Measurements from ENCODE around the gene KCNAB1.

KCNAB1 gene

DNA sequence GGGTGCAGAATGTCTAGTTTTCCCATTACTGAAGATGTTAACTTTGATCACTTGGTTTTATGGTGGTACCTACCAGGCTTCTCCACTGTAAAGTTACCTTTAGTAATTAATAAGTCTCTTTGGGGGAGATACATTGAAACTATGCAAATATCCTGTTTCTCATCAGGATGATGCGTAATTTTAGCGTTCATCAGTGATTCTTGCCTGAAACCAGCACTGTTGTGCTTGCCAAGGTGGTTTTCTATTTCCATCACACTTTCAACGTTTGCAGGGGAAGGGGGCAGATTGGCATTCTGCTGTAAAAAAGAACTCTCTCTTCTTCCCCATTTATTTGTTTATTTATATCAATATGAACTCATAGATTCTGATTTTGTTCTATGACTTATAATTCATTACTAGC, 373.5 kb downstream of the KCNAB1 start:
- peaks cover 2% of the 10 kb centered on the region for H3K27me3 Mint-ChIP-seq
- no peak overlapping the region for H3K4me3 Mint-ChIP-seq
- H3K27ac Mint-ChIP-seq, result no peak overlapping the region
- H3K4me1 Mint-ChIP-seq (ENCODE audit: low read depth), result no peaks in the 10 kb centered on the region
- peaks cover 3% of the 10 kb centered on the region for H3K9me3 Mint-ChIP-seq (ENCODE audit: low read depth)
- peaks cover 6% of the 10 kb centered on the region for H3K36me3 Mint-ChIP-seq

GRCh38 chr3:156495816-156496215, 375.4 kb downstream of the KCNAB1 start:
- Mint-ChIP-seq H3K4me1 (ENCODE audit: low read depth) (no peaks in the 10 kb centered on the region), H3K27me3 (peaks cover 2% of the 10 kb centered on the region), H3K36me3 (peaks cover 6% of the 10 kb centered on the region), H3K4me3 (no peak overlapping the region), H3K27ac (no peak overlapping the region), H3K9me3 (ENCODE audit: low read depth) (peaks cover 3% of the 10 kb centered on the region)

GRCh38 chr3:156497326-156497725, 376.9 kb downstream of the KCNAB1 start:
- Mint-ChIP-seq H3K27ac (no peak overlapping the region), H3K4me1 (ENCODE audit: low read depth) (no peaks in the 10 kb centered on the region), H3K27me3 (peaks cover 2% of the 10 kb centered on the region), H3K9me3 (ENCODE audit: low read depth) (peaks cover 3% of the 10 kb centered on the region), H3K4me3 (no peak overlapping the region), H3K36me3 (peaks cover 6% of the 10 kb centered on the region)

DNA sequence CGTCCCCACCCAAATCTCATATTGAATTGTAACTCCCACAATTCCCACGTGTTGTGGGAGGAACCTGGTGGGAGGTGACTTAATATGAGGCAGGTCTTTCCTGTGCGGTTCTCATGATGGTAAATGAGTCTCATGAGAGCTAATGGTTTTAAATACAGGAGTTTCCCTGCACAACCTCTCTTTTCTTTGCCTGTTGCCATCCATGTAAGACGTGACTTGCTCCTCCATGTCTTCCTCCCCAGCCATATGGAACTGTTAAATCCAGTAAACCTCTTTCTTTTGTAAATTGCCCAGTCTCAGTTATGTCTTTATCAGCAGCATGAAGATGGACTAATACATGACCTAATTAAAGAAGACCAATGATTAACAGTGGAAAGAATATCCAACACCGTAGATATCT, 377.9 kb downstream of the KCNAB1 start:
- H3K27ac Mint-ChIP-seq, result no peak overlapping the region
- peaks cover 3% of the 10 kb centered on the region for H3K9me3 Mint-ChIP-seq (ENCODE audit: low read depth)
- H3K27me3 Mint-ChIP-seq, result peaks cover 2% of the 10 kb centered on the region
- H3K36me3 Mint-ChIP-seq, result peaks cover 6% of the 10 kb centered on the region
- no peaks in the 10 kb centered on the region for H3K4me1 Mint-ChIP-seq (ENCODE audit: low read depth)
- H3K4me3 Mint-ChIP-seq, result no peak overlapping the region

DNA sequence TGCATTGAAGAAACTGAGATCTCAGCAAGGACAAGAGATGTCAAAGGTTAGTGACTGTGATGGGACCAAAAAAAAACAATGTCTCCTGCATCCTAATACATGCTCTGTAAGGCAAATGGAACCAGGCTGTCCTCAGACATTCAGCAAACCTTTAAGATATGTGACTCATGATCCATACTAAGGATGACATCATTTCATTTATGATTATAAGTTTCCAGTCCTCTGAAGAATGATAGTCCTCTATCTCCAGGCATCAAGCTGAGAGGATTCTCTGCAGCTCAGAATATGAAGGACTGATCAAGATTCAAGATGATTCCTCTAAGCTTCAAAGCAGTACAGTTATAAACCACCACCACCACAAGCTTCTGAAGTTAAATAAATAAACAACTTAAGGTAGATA, 386.9 kb downstream of the KCNAB1 start:
- Mint-ChIP-seq H3K4me3 (no peak overlapping the region), H3K27ac (no peak overlapping the region), H3K9me3 (ENCODE audit: low read depth) (peaks cover 5% of the 10 kb centered on the region), H3K4me1 (ENCODE audit: low read depth) (peaks cover 7% of the 10 kb centered on the region), H3K36me3 (peaks cover 2% of the 10 kb centered on the region), H3K27me3 (peaks cover 4% of the 10 kb centered on the region)

DNA sequence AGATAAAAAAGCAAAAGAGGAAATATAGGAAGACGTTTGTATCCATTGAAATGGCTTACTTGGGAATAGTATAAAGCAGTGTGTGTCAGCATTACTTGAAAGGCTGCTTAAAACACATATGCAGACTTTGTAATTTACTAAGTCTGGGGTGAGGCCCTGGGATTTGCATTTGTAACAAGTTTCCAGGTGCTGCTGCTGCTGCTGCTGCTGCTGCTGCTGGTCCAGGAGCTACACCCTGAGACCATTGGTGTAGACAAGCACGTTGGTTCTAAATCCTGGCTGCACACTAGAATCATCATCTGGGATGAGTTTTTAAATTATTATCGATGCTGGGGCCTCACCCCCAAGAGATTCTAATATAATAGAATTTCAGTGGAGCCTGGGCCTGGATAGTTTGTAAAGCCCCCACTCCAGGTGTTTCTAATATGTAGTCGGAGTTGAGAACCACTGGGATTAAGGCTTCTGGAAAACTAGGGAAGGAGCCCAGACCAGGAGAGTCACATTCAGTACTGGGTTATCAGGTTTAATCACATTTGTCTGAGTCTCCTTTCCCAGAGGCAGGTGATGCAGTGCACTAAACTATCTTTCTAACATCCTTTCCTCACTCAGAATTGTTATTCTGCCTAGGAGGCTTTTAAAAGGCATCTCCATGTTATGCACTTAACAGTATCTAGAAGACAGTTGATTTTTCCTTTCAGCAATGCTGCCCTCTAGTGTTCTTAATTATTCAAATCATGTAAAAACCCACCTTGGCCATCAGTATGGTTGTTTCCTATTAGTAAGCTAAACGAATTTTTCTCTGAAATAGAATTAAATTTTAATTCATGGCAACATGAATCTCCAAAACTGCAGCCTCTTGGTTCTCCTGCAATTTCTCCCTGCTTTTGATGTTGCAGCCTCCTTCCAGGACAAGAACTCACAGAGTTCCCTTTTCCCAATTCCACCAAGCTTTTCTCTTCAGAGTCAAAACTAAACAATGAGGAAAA, 389.1 kb downstream of the KCNAB1 start:
- no peaks in the 10 kb centered on the region for H3K9me3 Mint-ChIP-seq (ENCODE audit: low read depth)
- peaks cover 2% of the 10 kb centered on the region for H3K36me3 Mint-ChIP-seq
- H3K27me3 Mint-ChIP-seq, result peaks cover 4% of the 10 kb centered on the region
- H3K27ac Mint-ChIP-seq, result no peak overlapping the region
- peaks cover 7% of the 10 kb centered on the region for H3K4me1 Mint-ChIP-seq (ENCODE audit: low read depth)
- H3K4me3 Mint-ChIP-seq, result no peak overlapping the region

DNA sequence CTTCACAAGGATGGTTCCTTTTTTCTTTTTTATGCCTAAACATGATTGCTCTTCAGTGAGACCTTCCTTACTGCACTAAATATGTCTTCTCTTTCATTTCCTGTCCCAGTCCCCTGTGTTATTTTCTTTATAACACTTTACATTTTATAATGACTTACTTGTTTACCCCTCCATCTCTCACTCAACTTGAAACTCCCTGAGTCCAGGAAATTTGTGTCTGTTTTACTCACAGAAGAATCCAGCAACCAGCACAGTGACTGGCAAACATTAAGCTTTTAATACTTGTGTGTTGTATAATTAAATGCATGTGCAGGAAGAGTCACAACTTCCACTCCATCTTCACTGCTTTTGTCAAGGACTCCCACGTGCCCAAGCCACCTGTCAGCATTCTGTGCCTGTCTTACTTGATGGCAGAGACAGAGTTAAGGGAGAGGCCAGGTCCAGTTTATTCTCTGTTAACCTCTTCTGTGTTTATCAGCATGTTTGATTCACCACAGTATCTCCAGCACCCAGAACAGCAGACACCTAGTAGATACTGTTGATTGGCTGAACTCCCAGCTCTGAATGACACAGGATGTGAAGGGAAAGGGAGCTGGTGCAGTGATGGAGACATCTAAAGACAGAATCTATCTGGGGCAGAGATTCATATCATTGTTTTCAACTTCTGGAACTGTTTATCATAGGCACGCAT, 391.8 kb downstream of the KCNAB1 start:
- Mint-ChIP-seq H3K27me3 (peaks cover 4% of the 10 kb centered on the region), H3K4me3 (no peak overlapping the region), H3K9me3 (ENCODE audit: low read depth) (no peaks in the 10 kb centered on the region), H3K4me1 (ENCODE audit: low read depth) (peaks cover 4% of the 10 kb centered on the region), H3K27ac (peak overlapping the region; percentile 2), H3K36me3 (no peaks in the 10 kb centered on the region)

DNA sequence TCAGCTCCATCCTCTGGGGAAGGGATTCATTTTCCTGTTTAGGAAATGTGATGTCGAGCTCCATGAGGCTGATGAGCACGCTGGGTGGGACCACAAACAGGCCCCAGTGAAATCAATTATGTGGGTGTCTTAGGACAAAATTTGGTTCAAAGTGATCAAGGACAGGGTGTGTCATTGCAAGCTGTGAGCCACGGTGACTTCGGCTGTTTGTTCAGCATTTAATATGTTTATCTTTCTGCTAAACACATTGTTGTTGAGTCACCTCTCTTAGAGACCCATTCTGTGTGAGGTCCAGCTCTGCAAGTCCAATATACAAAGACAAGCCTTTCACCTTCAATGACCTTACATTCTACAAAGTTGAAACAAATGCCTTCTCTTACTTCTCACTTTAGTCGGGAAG, 393.2 kb downstream of the KCNAB1 start:
- peaks cover 4% of the 10 kb centered on the region for H3K27me3 Mint-ChIP-seq
- no peak overlapping the region for H3K27ac Mint-ChIP-seq
- no peak overlapping the region for H3K4me3 Mint-ChIP-seq
- H3K9me3 Mint-ChIP-seq (ENCODE audit: low read depth), result no peaks in the 10 kb centered on the region
- no peaks in the 10 kb centered on the region for H3K36me3 Mint-ChIP-seq
- no peaks in the 10 kb centered on the region for H3K4me1 Mint-ChIP-seq (ENCODE audit: low read depth)

DNA sequence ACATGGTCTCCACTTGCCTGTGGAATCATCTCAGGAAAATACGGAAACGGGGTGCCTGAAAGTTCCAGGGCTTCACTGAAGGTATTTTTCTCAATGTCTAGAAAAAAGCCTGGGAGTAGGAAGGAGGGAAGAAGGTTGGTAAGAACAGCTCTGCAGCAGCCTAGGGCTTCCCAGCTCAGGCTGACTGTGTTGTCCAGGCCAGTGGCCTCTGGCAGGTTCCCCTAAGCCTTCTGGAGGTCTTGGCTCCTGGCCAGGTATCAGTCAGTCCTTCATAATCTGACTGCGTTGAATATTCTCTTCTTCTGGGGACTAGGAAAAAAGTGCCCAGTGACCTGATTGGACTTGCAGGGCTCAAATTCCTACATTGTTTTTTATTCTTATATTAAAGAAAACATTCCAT, 395.9 kb downstream of the KCNAB1 start:
- Mint-ChIP-seq H3K36me3 (no peaks in the 10 kb centered on the region), H3K27ac (no peak overlapping the region), H3K4me3 (no peak overlapping the region), H3K27me3 (no peaks in the 10 kb centered on the region), H3K4me1 (ENCODE audit: low read depth) (no peaks in the 10 kb centered on the region), H3K9me3 (ENCODE audit: low read depth) (no peaks in the 10 kb centered on the region)

DNA sequence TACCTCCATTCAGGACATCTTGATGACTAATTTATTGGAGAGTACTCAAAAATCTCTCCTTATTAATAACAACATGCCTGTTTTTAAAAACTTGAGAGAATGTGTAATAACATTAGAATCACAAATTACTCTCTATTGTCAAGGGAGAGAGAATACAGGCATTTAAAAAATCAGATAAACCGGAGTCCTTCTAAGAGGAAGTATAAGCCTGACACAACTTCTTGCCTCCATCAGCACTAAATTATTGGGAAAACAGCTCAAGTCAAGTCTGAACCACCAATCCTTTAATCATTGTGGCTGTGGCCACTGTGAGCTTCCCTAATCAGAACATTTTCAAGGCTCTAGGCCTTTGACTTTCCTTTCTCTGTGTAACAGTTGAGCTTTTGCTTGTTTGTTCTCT, 396.6 kb downstream of the KCNAB1 start:
- Mint-ChIP-seq H3K4me1 (ENCODE audit: low read depth) (no peaks in the 10 kb centered on the region), H3K4me3 (no peak overlapping the region), H3K9me3 (ENCODE audit: low read depth) (no peaks in the 10 kb centered on the region), H3K27ac (no peak overlapping the region), H3K27me3 (no peaks in the 10 kb centered on the region), H3K36me3 (no peaks in the 10 kb centered on the region)

DNA sequence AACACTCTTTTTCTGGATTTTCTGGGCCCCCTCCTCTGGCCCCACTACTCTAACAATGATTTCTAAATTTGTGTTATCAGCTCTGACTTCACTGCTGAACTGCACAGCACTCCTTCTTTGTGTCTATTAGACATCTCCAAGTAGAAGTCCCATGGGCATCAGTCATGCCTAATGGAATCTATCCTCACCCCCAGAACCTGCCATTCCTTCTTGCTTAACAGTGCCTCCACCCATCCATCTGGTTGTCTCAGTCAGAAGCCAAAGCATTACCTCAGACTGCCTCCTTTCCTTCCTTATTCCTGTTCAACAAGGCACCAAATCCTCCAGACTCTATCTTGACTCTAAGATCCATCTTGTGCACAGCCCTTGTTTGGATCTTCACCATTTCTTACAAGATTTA, 398.3 kb downstream of the KCNAB1 start:
- no peaks in the 10 kb centered on the region for H3K9me3 Mint-ChIP-seq (ENCODE audit: low read depth)
- H3K4me1 Mint-ChIP-seq (ENCODE audit: low read depth), result no peaks in the 10 kb centered on the region
- no peak overlapping the region for H3K27ac Mint-ChIP-seq
- no peaks in the 10 kb centered on the region for H3K36me3 Mint-ChIP-seq
- H3K27me3 Mint-ChIP-seq, result peaks cover 2% of the 10 kb centered on the region
- H3K4me3 Mint-ChIP-seq, result no peak overlapping the region

GRCh38 chr3:156519758-156520162, 399.4 kb downstream of the KCNAB1 start:
- no peaks in the 10 kb centered on the region for H3K9me3 Mint-ChIP-seq (ENCODE audit: low read depth)
- peaks cover 9% of the 10 kb centered on the region for H3K4me1 Mint-ChIP-seq (ENCODE audit: low read depth)
- H3K4me3 Mint-ChIP-seq, result no peak overlapping the region
- no peaks in the 10 kb centered on the region for H3K36me3 Mint-ChIP-seq
- H3K27me3 Mint-ChIP-seq, result peaks cover 2% of the 10 kb centered on the region
- H3K27ac Mint-ChIP-seq, result no peak overlapping the region

DNA sequence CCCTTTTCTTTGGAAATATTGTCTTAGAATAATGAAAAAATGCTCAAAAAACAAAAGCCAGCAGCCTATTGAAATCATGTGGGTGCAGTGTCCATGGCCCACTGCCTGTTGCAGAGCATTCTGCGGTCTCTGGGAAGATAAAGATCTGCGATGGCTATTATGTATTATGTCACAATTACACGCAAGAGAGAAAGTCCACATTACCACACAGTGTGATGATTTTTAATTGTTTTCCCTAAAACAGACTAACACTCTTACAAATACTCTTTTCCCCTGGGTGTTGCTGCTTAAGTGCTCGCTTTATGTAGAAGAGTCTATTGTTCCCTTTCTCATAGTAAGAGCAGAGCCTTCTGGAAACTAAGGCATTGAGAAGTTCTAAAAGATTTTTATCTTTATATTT, 402.3 kb downstream of the KCNAB1 start:
- H3K4me1 Mint-ChIP-seq (ENCODE audit: low read depth), result peaks cover 15% of the 10 kb centered on the region
- no peaks in the 10 kb centered on the region for H3K9me3 Mint-ChIP-seq (ENCODE audit: low read depth)
- peaks cover 3% of the 10 kb centered on the region for H3K36me3 Mint-ChIP-seq
- H3K27me3 Mint-ChIP-seq, result peaks cover 2% of the 10 kb centered on the region
- no peak overlapping the region for H3K27ac Mint-ChIP-seq
- no peak overlapping the region for H3K4me3 Mint-ChIP-seq

GRCh38 chr3:156525808-156526207, 405.4 kb downstream of the KCNAB1 start:
- Mint-ChIP-seq H3K4me1 (ENCODE audit: low read depth) (peaks cover 15% of the 10 kb centered on the region), H3K4me3 (no peak overlapping the region), H3K27ac (no peak overlapping the region)

GRCh38 chr3:156527060-156527459, 406.7 kb downstream of the KCNAB1 start:
- peaks cover 2% of the 10 kb centered on the region for H3K27me3 Mint-ChIP-seq
- H3K9me3 Mint-ChIP-seq (ENCODE audit: low read depth), result no peaks in the 10 kb centered on the region
- H3K4me3 Mint-ChIP-seq, result no peak overlapping the region
- peaks cover 9% of the 10 kb centered on the region for H3K36me3 Mint-ChIP-seq
- no peak overlapping the region for H3K27ac Mint-ChIP-seq
- H3K4me1 Mint-ChIP-seq (ENCODE audit: low read depth), result peaks cover 15% of the 10 kb centered on the region

More at GRCh38 chr3:156525808-156526207, 405.4 kb downstream of the KCNAB1 start:
- peaks cover 6% of the 10 kb centered on the region for H3K36me3 Mint-ChIP-seq
- H3K27me3 Mint-ChIP-seq, result peaks cover 2% of the 10 kb centered on the region
- no peaks in the 10 kb centered on the region for H3K9me3 Mint-ChIP-seq (ENCODE audit: low read depth)
